CD4-positive, alpha-beta T cell treated with Interleukin-21 for 1 hour (primary cell): ENCODE data around the gene CA6.
"Not testable (repeated sequence)": the region's sequence is repeated elsewhere in the genome, so short reads cannot be mapped to it uniquely, and the experiment has no call there.

Source experiments
- DNase-seq: peaks from one replicate; pipeline ENCODE4 v3.0.0-alpha.2; 2020

The CA6 gene

GRCh38 chr1:9008236-9008635 lies 62.6 kb downstream of the CA6 start:
- no peak for DNase-seq

GRCh38 chr1:9009438-9010370 lies 64.0 kb downstream of the CA6 start:
- DNase-seq = peak; percentile 8

DNA sequence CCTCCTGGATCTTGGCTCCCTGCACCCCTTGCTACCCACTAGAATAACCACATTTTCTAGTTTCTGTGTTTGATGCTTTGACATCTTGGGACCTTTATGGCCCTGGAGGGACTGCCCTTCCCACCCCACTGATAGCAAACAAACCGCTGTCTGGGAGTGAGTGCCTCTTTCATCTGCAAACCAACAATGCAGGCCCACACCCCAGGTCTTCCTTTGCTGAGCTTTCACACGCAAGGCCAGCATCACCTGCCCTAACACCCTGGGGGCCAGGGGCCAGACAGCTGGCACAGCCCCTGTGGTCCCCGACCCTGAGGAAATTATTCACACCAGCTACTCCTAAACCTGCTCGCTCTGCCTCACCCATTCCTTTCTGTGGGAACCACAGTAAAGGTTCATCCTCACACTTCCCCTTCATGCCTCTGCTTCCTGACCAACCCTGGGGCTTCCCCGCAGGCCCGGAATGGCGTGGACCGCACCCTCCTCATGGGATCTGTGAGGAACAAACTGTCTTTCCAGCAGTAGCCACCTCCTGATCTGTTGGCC lies 65.2 kb downstream of the CA6 start:
- DNase-seq = peak; percentile 7

GRCh38 chr1:9013819-9014218 lies 68.2 kb downstream of the CA6 start:
- no peak for DNase-seq

- DNase-seq = no peak
These were observed 69.1 kb downstream of the CA6 start for GRCh38 chr1:9014475-9015375.

- no peak for DNase-seq
These were observed 70.8 kb downstream of the CA6 start for GRCh38 chr1:9016455-9016854.

GRCh38 chr1:9018333-9018732 lies 72.7 kb downstream of the CA6 start:
- DNase-seq = no peak

DNA sequence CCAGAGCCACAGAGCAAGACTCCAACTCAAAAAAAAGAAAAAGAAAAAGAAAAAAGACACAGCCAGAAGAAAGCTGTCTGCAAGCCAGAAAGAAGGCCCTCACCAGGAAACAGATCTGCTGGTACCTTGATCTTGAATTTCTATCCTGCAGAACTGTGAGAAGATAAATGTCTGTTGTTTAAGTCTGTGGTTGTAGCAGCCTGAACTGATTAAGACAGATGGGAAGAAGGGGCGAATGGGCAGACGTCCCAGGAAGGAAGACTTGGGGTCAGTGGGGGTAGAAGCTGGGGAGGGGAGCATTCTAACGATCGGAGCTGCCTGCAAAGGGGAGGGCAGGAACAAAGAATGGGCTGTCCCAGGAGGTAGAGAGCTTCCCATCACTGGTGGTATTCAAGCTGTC lies 74.2 kb downstream of the CA6 start:
- DNase-seq = no peak

DNA sequence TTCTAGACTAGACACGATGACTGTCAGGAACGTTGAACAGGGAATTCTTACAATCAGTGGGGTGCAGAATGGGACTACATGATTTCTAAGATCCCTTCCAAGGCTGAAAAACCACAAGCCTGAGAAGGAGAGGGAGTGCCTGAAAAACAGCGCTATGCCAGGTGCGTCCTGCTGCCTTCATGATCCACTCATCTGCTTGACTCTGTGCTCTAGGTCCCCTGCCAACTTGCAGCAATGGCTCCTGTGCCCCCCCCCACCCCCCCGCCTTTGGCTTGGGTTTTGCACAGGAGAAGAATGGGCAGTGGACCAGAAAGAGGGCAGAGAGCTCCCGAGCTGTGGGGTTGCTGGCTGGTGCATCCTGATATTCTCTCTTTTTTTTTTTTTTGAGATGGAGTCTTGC lies 74.6 kb downstream of the CA6 start:
- DNase-seq = no peak

GRCh38 chr1:9022026-9022738 lies 76.5 kb downstream of the CA6 start:
- DNase-seq = not testable (repeated sequence)

DNA sequence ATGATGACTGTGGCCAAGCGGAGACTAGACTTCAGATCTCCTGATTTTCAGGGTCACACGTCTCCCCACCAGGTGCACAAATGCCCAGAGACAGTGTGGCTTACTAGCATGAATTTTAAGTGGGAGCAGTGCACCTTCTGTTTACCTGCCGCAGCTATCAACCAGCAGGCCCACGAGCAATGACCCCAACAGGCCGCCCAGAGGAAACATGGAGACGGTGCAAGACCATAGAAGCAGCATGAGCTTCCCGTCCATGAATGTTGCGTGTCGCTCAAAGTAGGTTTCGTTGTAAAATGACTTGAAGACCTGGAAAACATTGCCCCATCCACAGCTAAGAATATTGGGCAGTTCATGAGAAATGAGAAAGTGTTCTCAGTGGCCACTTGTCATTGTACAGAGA lies 77.1 kb downstream of the CA6 start:
- no peak for DNase-seq
